ENCODE data around the gene CDHR4.
"Not testable (repeated sequence)": the region's sequence is repeated elsewhere in the genome, so short reads cannot be mapped to it uniquely, and the experiment has no call there.

CDHR4 gene

DNA sequence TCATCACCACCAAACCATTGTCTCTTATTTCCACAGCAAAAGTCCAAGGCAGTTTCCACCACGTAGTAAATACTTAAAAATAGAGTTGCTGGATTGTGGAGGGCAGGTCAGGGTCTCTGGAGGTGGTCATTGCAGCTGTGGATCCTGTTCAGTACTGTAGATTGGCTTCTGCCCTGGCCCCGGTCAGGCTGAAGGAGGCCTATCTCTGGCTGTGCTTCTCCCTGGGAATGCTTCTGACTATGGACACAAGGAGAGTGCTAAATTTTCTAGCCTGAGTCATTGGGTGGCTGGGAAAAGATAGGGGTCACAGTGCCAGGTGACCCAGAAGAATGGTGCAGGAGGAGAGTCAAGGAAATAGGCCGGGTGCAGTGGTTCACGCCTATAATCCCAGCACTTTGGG lies 49.6 kb downstream of the CDHR4 start:
- Histone ChIP-seq H3K27ac (ENCODE audit: low read depth, low read length) (no peak overlapping the region), H3K4me1 (ENCODE audit: insufficient read depth, low read length) (peaks cover 20% of the 10 kb centered on the region), H3K27me3 (ENCODE audit: control insufficient read depth in 1 of 2, insufficient read depth in 2 of 2, low read length in 2 of 2) (no peaks in the 10 kb centered on the region), H3K4me3 (ENCODE audit: low read depth in 1 of 2, low read length in 2 of 2) (no peak overlapping the region), H3K36me3 (ENCODE audit: insufficient read depth, low read length) (peaks cover 5% of the 10 kb centered on the region), H3K9ac (ENCODE audit: low read length) (no peak overlapping the region), H3K9me3 (ENCODE audit: low read length) (no peaks in the 10 kb centered on the region)

DNA sequence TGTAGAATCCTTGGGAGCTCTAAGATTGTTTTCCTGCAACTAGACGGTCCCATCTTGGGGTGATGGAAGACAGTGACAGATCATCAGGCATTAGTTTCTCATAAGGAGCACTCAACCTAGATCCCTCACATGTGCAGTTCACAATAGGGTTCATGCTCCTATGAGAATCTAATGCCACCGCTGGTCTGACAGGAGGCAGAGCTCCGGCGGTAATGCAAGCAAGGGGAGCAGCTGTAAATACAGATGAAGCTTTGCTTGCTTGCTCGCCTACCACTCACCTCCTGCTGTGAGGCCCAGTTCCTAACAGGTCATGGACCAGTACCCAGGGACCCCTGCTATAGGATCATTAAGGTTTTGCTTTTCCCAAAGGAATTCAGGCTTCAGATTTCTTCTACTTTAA lies 50.8 kb downstream of the CDHR4 start:
- H3K4me3 ChIP-seq (ENCODE audit: low read depth in 1 of 2, low read length in 2 of 2); H3K27me3 ChIP-seq (ENCODE audit: control insufficient read depth in 1 of 2, insufficient read depth in 2 of 2, low read length in 2 of 2); H3K9ac ChIP-seq (ENCODE audit: low read length); H3K9me3 ChIP-seq (ENCODE audit: low read length); H3K27ac ChIP-seq (ENCODE audit: low read depth, low read length); H3K36me3 ChIP-seq (ENCODE audit: insufficient read depth, low read length): not testable (repeated sequence)
- H3K4me1 ChIP-seq (ENCODE audit: insufficient read depth, low read length) = peaks cover 20% of the 10 kb centered on the region

DNA sequence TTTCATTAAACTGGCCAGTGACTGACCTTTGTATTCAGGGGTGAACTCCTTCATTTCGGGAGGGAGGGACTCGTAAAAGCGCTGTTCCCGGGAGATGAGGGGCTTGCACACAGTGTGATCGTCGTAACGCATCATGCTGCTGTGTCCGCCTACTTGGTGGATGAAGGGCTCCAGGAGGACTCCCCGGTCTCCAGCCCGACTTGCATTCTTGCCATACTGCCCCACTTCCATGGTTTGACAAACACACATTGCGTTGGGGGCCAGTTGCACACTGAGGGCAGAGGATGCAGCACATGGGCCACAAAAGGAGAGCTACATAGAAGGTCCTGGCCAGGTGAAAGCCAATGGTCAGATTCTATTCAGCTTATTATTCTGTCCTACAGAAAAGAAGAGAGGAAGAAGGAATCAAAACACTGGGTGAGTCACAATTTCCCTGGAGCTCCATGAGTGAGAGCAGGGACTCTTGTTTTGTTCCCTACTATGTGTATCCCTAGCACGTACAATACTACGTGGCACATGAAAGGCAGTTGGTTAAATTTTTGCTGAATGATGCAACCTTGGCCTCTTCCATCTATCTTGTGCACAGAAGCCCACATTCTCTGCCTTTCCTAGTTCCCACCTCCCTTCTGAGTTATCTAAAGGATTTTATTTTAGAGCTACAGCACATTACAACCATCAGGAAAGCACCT lies 51.7 kb downstream of the CDHR4 start:
- H3K9ac ChIP-seq (ENCODE audit: low read length) = no peak overlapping the region
- H3K27ac ChIP-seq (ENCODE audit: low read depth, low read length) = no peak overlapping the region
- peaks cover 5% of the 10 kb centered on the region for H3K36me3 ChIP-seq (ENCODE audit: insufficient read depth, low read length)
- H3K27me3 ChIP-seq (ENCODE audit: control insufficient read depth in 1 of 2, insufficient read depth in 2 of 2, low read length in 2 of 2) = no peaks in the 10 kb centered on the region
- H3K4me3 ChIP-seq (ENCODE audit: low read depth in 1 of 2, low read length in 2 of 2) = no peak overlapping the region
- peaks cover 11% of the 10 kb centered on the region for H3K4me1 ChIP-seq (ENCODE audit: insufficient read depth, low read length)
- no peaks in the 10 kb centered on the region for H3K9me3 ChIP-seq (ENCODE audit: low read length)

DNA sequence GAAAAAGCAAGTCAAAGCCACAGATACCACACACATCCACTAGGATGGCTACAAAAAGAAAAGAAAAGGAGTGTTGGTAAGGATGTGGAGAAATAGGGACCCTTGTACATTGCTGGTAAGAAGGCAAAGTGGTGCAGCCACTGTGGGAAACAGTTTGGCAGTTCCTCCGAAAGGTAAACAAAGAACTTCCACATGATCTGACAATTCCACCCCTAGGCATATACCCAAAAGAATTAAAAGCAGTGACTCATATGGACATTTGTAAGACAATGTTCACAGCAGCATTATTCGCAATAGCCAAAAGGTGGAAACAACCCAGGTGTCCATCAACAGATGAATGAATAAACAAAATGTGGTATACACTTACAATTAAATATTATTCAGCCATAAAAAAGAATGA lies 53.7 kb downstream of the CDHR4 start:
- H3K9me3 ChIP-seq (ENCODE audit: low read length) = no peaks in the 10 kb centered on the region
- no peak overlapping the region for H3K9ac ChIP-seq (ENCODE audit: low read length)
- peaks cover 9% of the 10 kb centered on the region for H3K4me1 ChIP-seq (ENCODE audit: insufficient read depth, low read length)
- H3K27me3 ChIP-seq (ENCODE audit: control insufficient read depth in 1 of 2, insufficient read depth in 2 of 2, low read length in 2 of 2) = no peaks in the 10 kb centered on the region
- no peak overlapping the region for H3K4me3 ChIP-seq (ENCODE audit: low read depth in 1 of 2, low read length in 2 of 2)
- no peak overlapping the region for H3K27ac ChIP-seq (ENCODE audit: low read depth, low read length)
- peaks cover 5% of the 10 kb centered on the region for H3K36me3 ChIP-seq (ENCODE audit: insufficient read depth, low read length)
